Common myeloid progenitor, CD34-positive (primary cell): Measurements from ENCODE around the gene FAM181B.

ENCODE experiments used
- CTCF ChIA-PET: fragments of 350-600 bp; sonication (Branson Sonifier 250); formaldehyde crosslinking; loops from one replicate; lab custom pipeline; 2021; ENCODE audit warnings: antibody characterized with exemption; lab: Charles Lee
- POLR2A ChIA-PET: fragments of 350-600 bp; sonication (Branson Sonifier 250); formaldehyde crosslinking; loops from one replicate; lab custom pipeline; 2021; ENCODE audit warnings: antibody characterized with exemption; lab: Charles Lee
- DNase-seq, 3 donors: peaks; one replicate each; pipeline versions ENCODE4 v3.0.0 to v3.0.0-alpha.2; 2013
- H3K27ac ChIP-seq, 2 experiments: 1 replicate in 1 of 2; 2 replicates in 1 of 2; pipeline ENCODE4 v1.7.0; 2013; ENCODE audit warnings: inconsistent platforms in 2 of 2, low read length in 2 of 2, mild to moderate bottlenecking in 2 of 2, low read depth in 1 of 2, moderate library complexity in 1 of 2; ENCODE audit not compliant: severe bottlenecking in 2 of 2, insufficient read depth in 1 of 2, poor library complexity in 1 of 2
- H3K27me3 ChIP-seq, 5 experiments: replicated peaks in 2 of 5; 1 replicate in 3 of 5; 2 replicates in 2 of 5; pipeline versions ENCODE4 v1.6.1 to v1.7.0; 2013; ENCODE audit warnings: low read length in 4 of 5, mild to moderate bottlenecking in 2 of 5, moderate library complexity in 2 of 5, inconsistent platforms in 1 of 5; ENCODE audit not compliant: insufficient read depth in 5 of 5, control insufficient read depth in 4 of 5
- H3K36me3 ChIP-seq, 4 experiments: 1 replicate in 2 of 4; 2 replicates in 2 of 4; pipeline versions ENCODE4 v1.6.1 to v1.7.0; 2013; ENCODE audit warnings: low read length in 3 of 4, control low read depth in 1 of 4, mild to moderate bottlenecking in 1 of 4; ENCODE audit not compliant: control insufficient read depth in 4 of 4, insufficient read depth in 4 of 4
- H3K4me1 ChIP-seq, 4 experiments: 1 replicate in 3 of 4; 2 replicates in 1 of 4; pipeline versions ENCODE4 v1.6.1 to v1.7.1; 2013; ENCODE audit warnings: low read length in 3 of 4, mild to moderate bottlenecking in 3 of 4, control low read depth in 1 of 4, inconsistent platforms in 1 of 4, moderate library complexity in 1 of 4; ENCODE audit not compliant: control insufficient read depth in 4 of 4, insufficient read depth in 4 of 4; ENCODE audit errors: control extremely low read depth in 1 of 4
- H3K4me3 ChIP-seq, 7 experiments: 1 replicate in 4 of 7; 2 replicates in 3 of 7; pipeline versions ENCODE4 v1.5.1 to v1.7.0; 2013; ENCODE audit warnings: mild to moderate bottlenecking in 7 of 7, low read length in 6 of 7, moderate library complexity in 6 of 7, inconsistent platforms in 2 of 7, low read depth in 2 of 7, control low read depth in 1 of 7; ENCODE audit not compliant: insufficient read depth in 4 of 7, control insufficient read depth in 1 of 7; ENCODE audit errors: extremely low read depth in 1 of 7
- H3K9me3 ChIP-seq, 5 experiments: 1 replicate in 4 of 5; 2 replicates in 1 of 5; pipeline versions ENCODE4 v1.6.1 to v1.7.1; 2013; ENCODE audit warnings: low read length in 4 of 5, mild to moderate bottlenecking in 2 of 5, inconsistent platforms in 1 of 5, low read depth in 1 of 5, moderate library complexity in 1 of 5; ENCODE audit not compliant: control insufficient read depth in 4 of 5, insufficient read depth in 2 of 5; ENCODE audit errors: control extremely low read depth in 1 of 5
- WGBS: methylation state at CpG from one replicate; pipeline ENCODE4 v1.1.5; 2013; ENCODE audit not compliant: insufficient coverage; 5-methylcytosine and 5-hydroxymethylcytosine counted together

Gene FAM181B

DNA sequence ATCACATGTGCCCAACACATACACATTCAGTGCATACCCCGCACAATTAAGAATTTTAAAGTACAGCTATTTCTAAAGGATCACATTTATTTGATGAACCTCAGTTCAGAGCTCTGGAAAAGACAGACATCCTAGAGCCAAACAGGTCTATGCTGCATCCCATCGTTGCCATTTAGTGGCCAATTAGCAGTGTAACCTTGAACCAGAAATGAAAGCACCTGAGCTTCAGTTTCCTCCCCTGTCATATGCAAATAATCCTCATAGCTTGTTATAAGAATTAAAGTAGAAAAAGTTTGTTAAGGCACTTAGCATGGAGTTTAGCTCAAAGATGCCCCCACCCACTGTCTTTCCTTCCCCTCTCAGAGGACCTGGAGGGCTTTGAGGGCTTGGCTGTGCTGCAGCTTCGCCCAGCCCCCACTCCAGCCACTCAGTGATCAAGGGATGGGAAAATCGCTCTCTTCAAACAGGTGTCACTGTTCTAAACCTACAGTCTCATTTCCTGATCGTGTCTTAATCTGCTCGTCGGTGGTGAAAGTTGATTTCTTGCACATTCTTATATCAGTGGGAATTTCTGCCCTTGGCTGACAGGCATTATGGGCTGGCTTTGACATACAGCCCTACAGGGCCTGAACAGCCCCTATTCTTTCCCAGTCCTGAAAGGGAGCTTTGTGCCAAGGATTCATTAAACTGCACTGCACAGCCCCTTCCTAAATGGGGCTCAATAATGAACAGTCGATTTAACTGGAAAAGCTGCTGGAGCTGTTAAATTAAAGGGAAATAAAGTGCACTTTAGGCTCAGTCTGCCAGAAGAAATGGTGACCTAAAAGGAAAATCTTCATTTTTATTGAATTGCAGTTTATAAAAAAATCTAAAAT lies 23.3 kb upstream of the FAM181B start:
- Histone ChIP-seq H3K27me3 (peaks cover 0 to 2% (median 0%) of the 10 kb centered on the region in 5 experiments), H3K4me3 (no peak overlapping the region), H3K27ac (no peak overlapping the region), H3K9me3 (no peaks in the 10 kb centered on the region), H3K36me3 (no peaks in the 10 kb centered on the region), H3K4me1 (peaks cover 0 to 6% (median 0%) of the 10 kb centered on the region in 4 experiments)
- ChIA-PET CTCF (interaction anchor here (1.3 kb wide), 1 partner anchor 34 kb away, joined by 3 read pairs; no protein-coding TSS in a partner anchor), POLR2A (no interaction called here)
- 86% methylated on average over 7 of the region's 8 CpGs for WGBS
- no peak for DNase-seq

DNA sequence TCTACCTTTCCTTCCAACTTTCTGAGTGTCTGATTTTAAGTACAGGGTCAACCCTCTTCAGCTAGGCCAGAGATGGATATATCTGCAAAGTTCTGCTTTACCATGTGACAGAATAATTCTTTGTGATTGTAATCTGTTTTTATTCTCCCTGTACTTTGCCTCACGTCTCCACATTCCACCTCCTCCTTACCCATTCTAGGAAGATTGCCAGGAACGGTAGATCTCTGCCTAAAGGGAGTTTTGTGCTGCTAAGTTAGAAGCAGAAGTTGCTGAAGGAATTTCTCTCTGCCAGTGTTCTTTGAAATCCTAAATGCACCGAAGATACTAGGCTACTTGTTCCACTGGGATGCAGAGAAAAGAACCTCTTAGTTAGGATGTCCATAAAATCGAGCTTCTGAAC lies 20.7 kb upstream of the FAM181B start:
- Histone ChIP-seq H3K27ac (no peak overlapping the region), H3K9me3 (no peaks in the 10 kb centered on the region), H3K36me3 (no peaks in the 10 kb centered on the region), H3K27me3 (peaks cover 0 to 2% (median 0%) of the 10 kb centered on the region in 5 experiments), H3K4me3 (no peak overlapping the region), H3K4me1 (peaks cover 0 to 20% (median 9%) of the 10 kb centered on the region in 4 experiments)
- 93% methylated on average over 3 of the region's 4 CpGs for WGBS
- ChIA-PET CTCF (interaction anchor here (1.2 to 1.5 kb wide), 2 partner anchors 9 to 38 kb away, joined by 3 to 6 read pairs; no protein-coding TSS in a partner anchor), POLR2A (no interaction called here)
- no peak for DNase-seq

DNA sequence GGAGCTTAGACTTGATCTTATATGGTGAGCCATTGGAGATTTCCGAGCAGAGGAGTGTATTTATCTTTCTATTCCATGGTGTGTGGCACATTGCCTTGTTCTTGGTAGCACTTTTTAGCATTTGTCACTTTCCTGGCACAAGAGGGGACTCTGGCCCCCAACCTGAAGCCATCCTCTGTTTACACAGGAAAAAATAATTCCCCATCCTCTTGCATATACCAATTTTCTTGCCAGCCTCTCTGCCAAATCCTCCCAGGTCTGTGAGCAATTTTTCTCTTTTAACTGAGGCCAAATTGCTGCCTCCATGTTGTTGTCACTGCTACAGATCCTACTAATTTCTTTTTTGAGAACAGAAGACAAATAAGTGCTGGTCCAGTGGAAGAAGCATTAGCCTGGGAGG lies 20.3 kb upstream of the FAM181B start:
- Histone ChIP-seq H3K9me3 (no peaks in the 10 kb centered on the region), H3K27ac (no peak overlapping the region), H3K4me3 (no peak overlapping the region), H3K4me1 (peaks cover 0 to 20% (median 9%) of the 10 kb centered on the region in 4 experiments), H3K27me3 (peaks cover 0 to 2% (median 0%) of the 10 kb centered on the region in 5 experiments), H3K36me3 (no peaks in the 10 kb centered on the region)
- no peak for DNase-seq
- CTCF ChIA-PET, result interaction anchor here (1.2 kb wide), 1 partner anchor 9 kb away, joined by 3 read pairs; no protein-coding TSS in a partner anchor
- POLR2A ChIA-PET, result no interaction called here
- no CpG with 5 or more reads among the region's 1 CpG for WGBS

DNA sequence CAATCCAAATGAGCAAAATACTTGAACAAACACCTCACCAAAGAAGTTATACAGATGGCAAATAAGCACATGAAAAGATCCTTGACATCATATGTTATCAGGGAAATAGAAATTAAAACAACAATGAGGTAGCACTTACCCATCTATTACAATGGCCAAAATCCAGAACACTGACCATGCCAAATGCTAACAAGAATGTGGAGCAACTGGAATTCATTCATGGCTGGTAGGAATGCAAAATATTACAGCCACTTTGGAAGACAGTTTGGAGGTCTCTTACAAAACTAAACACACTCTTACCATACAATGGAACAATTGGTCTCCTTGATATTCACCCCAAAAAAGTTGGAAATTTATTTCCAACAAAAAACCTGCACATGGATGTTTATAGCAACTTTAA lies 19.1 kb upstream of the FAM181B start:
- ChIA-PET CTCF (interaction anchor here (1.0 kb wide), 1 partner anchor 15 kb away, joined by 3 read pairs; no protein-coding TSS in a partner anchor), POLR2A (no interaction called here)
- H3K4me3 ChIP-seq, result no peak overlapping the region
- no peak overlapping the region for H3K27ac ChIP-seq
- no peaks in the 10 kb centered on the region for H3K36me3 ChIP-seq
- peaks cover 0 to 18% (median 9%) of the 10 kb centered on the region in 4 experiments for H3K4me1 ChIP-seq
- no peaks in the 10 kb centered on the region for H3K9me3 ChIP-seq
- no peak for DNase-seq
- peaks cover 0 to 2% (median 0%) of the 10 kb centered on the region in 5 experiments for H3K27me3 ChIP-seq

DNA sequence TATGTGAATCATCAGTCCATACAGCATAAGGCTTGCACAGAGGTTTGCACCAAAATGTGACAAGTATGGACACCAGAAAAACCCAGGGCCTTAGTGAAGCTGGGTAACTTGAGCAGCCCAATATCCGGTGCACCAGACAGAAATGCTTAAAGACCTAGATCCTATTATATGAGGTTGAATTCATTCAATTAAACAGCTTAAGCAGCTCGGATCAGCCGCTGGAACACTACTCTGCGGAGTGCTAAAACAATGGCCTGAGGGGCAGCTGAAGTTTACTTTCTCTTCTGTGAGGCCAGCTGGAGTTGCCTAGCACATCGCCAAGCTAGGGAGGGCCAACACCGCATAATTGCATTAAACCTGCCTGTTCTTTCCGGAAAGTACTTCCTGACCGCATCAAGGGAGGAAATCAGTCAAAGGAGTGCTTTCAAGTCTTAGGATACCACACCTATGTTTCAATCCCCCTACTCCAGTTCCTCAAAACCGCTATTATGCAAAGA lies 17.0 kb upstream of the FAM181B start:
- Histone ChIP-seq H3K36me3 (no peaks in the 10 kb centered on the region), H3K9me3 (no peaks in the 10 kb centered on the region), H3K4me3 (peak overlapping the region in 5 of 7 experiments; percentile 19 to 66 (median 38)), H3K27me3 (no peaks in the 10 kb centered on the region), H3K27ac (peak overlapping the region in 1 of 2 experiments; percentile 16), H3K4me1 (peaks cover 0 to 14% (median 9%) of the 10 kb centered on the region in 4 experiments)
- WGBS, result 1% methylated on average over 8 of the region's 9 CpGs
- POLR2A ChIA-PET, result no interaction called here
- CTCF ChIA-PET, result interaction anchor here (0.8 to 1.3 kb wide), 2 partner anchors 17 to 138 kb away, joined by 3 to 5 read pairs; partner anchors contain the start of gene FAM181B
- peak; percentile 43 to 82 (median 69) for DNase-seq

DNA sequence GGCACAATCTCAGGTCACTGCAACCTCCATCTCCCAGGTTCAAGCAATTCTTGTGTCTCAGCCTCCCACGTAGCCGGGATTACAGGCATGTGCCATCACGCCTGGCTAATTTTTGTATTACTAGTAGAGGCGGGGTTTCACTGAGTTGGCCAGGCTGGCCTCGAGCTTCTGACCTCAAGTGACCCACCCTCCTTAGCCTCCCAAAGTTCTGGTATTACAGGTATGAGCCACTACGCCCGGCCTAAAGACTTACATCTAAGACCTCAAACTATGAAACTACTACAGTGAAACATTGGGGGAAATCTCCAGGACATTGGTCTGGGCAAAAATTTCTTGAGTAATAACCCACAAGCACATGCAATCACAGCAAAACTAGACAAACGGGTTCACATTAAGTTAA lies 13.8 kb upstream of the FAM181B start:
- Histone ChIP-seq H3K4me1 (peaks cover 0 to 14% (median 9%) of the 10 kb centered on the region in 4 experiments), H3K27me3 (no peaks in the 10 kb centered on the region), H3K27ac (no peak overlapping the region), H3K4me3 (no peak overlapping the region), H3K9me3 (no peaks in the 10 kb centered on the region), H3K36me3 (no peaks in the 10 kb centered on the region)
- POLR2A ChIA-PET, result no interaction called here
- DNase-seq, result no peak
- WGBS, result 100% methylated on average over 8 of the region's 8 CpGs
- CTCF ChIA-PET, result no interaction called here
